WTC11 (cell line): Measurements from ENCODE around the gene BMP8A. TPM values are rescaled to one million over a fixed set of nuclear protein-coding genes. Genes with fewer than 3 reads are reported as not detected.

Experiments
- ATAC-seq: fragments of 200-7000 bp; cut with Tn5 transposase; 2 replicates; pipeline ENCODE4 v1.10.0; 2021; ENCODE audit warnings: mild to moderate bottlenecking, moderate library complexity
- CTCF ChIA-PET: fragments of 300-600 bp; sonication (Branson Sonifier 250); formaldehyde crosslinking; loops from one replicate; lab custom pipeline; 2021; ENCODE audit warnings: antibody characterized with exemption; lab: Charles Lee
- POLR2A ChIA-PET: fragments of 350-600 bp; sonication (Branson Sonifier 250); formaldehyde crosslinking; loops from one replicate; lab custom pipeline; 2021; ENCODE audit warnings: antibody characterized with exemption; lab: Charles Lee
- DNase-seq: peaks from one replicate; pipeline ENCODE4 v3.0.0; 2021; ENCODE audit warnings: low spot score
- H3K27ac Mint-ChIP-seq: 2 replicates; pipeline ENCODE4 v1.8.0; 2021; ENCODE audit warnings: mixed read lengths
- H3K27me3 Mint-ChIP-seq: 2 replicates; pipeline ENCODE4 v1.8.0; 2021; ENCODE audit warnings: low read depth, mild to moderate bottlenecking, moderate library complexity, mixed read lengths
- H3K36me3 Mint-ChIP-seq: 2 replicates; pipeline ENCODE4 v1.8.0; 2021; ENCODE audit warnings: mixed read lengths
- H3K4me1 Mint-ChIP-seq: 2 replicates; pipeline ENCODE4 v1.8.0; 2022; ENCODE audit warnings: mixed read lengths
- H3K4me3 Mint-ChIP-seq: 2 replicates; pipeline ENCODE4 v1.8.0; 2021; ENCODE audit warnings: mild to moderate bottlenecking, moderate library complexity, mixed read lengths
- H3K9me3 Mint-ChIP-seq: 2 replicates; pipeline ENCODE4 v1.8.0; 2021; ENCODE audit warnings: mixed read lengths
- AR ChIP-seq: fragments of 250-450 bp; sonication (Bioruptor Pico); IDR thresholded peaks from 2 replicates; pipeline ENCODE4 v1.9.0; 2021; ENCODE audit warnings: mild to moderate bottlenecking
- ATF1 ChIP-seq: sonication (generic); formaldehyde crosslinking; IDR thresholded peaks from 2 replicates; pipeline ENCODE4 v1.8.1; 2023; ENCODE audit warnings: mild to moderate bottlenecking, moderate library complexity, missing genetic modification reagents
- CREM ChIP-seq: sonication (generic); formaldehyde crosslinking; IDR thresholded peaks from 2 replicates; pipeline ENCODE4 v1.8.1; 2022; ENCODE audit warnings: mild to moderate bottlenecking, missing genetic modification reagents, moderate library complexity
- CTCF ChIP-seq: fragments of 200-600 bp; IDR thresholded peaks from 2 replicates; pipeline ENCODE4 v1.8.0; 2022; ENCODE audit warnings: antibody characterized with exemption
- EMX1 ChIP-seq: fragments of 250-450 bp; sonication (Bioruptor Pico); IDR thresholded peaks from 2 replicates; pipeline ENCODE4 v1.8.0; 2021; ENCODE audit warnings: mild to moderate bottlenecking
- FOXK1 ChIP-seq: sonication (generic); formaldehyde crosslinking; IDR thresholded peaks from 2 replicates; pipeline ENCODE4 v1.8.0; 2022; ENCODE audit warnings: mild to moderate bottlenecking, moderate library complexity, missing genetic modification reagents
- FOXP1 ChIP-seq: sonication (generic); formaldehyde crosslinking; IDR thresholded peaks from 2 replicates; pipeline ENCODE4 v1.8.0; 2022; ENCODE audit warnings: missing genetic modification reagents, mild to moderate bottlenecking, moderate library complexity, borderline replicate concordance
- HMGA2 ChIP-seq: fragments of 250-450 bp; sonication (Bioruptor Pico); IDR thresholded peaks from 2 replicates; pipeline ENCODE4 v1.4.0; 2021; ENCODE audit warnings: mild to moderate bottlenecking, moderate library complexity
- IRF1 ChIP-seq: sonication (generic); formaldehyde crosslinking; IDR thresholded peaks from 2 replicates; pipeline ENCODE4 v1.8.0; 2023; ENCODE audit warnings: missing genetic modification reagents
- IRF2 ChIP-seq: sonication (generic); formaldehyde crosslinking; IDR thresholded peaks from 2 replicates; pipeline ENCODE4 v1.8.0; 2022; ENCODE audit warnings: low read depth, missing genetic modification reagents, borderline replicate concordance
- JAZF1 ChIP-seq: fragments of 250-450 bp; sonication (Bioruptor Pico); IDR thresholded peaks from 2 replicates; pipeline ENCODE4 v1.9.0; 2021; ENCODE audit warnings: moderate library complexity, mild to moderate bottlenecking, inconsistent platforms
- KAT7 ChIP-seq: sonication (generic); formaldehyde crosslinking; IDR thresholded peaks from 2 replicates; pipeline ENCODE4 v1.8.1; 2023; ENCODE audit warnings: missing genetic modification reagents, mild to moderate bottlenecking, borderline replicate concordance
- PREB ChIP-seq: sonication (generic); formaldehyde crosslinking; IDR thresholded peaks from 2 replicates; pipeline ENCODE4 v1.8.1; 2022; ENCODE audit warnings: mild to moderate bottlenecking, missing genetic modification reagents, moderate library complexity, borderline replicate concordance
- RELA ChIP-seq: sonication (generic); formaldehyde crosslinking; IDR thresholded peaks from 2 replicates; pipeline ENCODE4 v1.8.1; 2022; ENCODE audit warnings: missing genetic modification reagents, mild to moderate bottlenecking, borderline replicate concordance
- TEAD4 ChIP-seq: sonication (generic); formaldehyde crosslinking; IDR thresholded peaks from 2 replicates; pipeline ENCODE4 v1.8.0; 2022; ENCODE audit warnings: mild to moderate bottlenecking, missing genetic modification reagents
- USF1 ChIP-seq: sonication (generic); formaldehyde crosslinking; IDR thresholded peaks from 2 replicates; pipeline ENCODE4 v1.8.0; 2022; ENCODE audit warnings: mild to moderate bottlenecking, missing genetic modification reagents
- ZNF138 ChIP-seq: sonication (generic); formaldehyde crosslinking; conservative IDR thresholded peaks from 2 replicates; pipeline ENCODE4 v1.8.1; 2022; ENCODE audit warnings: mild to moderate bottlenecking, moderate library complexity, missing genetic modification reagents
- ZNF396 ChIP-seq: fragments of 250-450 bp; sonication (Bioruptor Pico); IDR thresholded peaks from 2 replicates; pipeline ENCODE4 v1.8.0; 2021; ENCODE audit warnings: mild to moderate bottlenecking, moderate library complexity, borderline replicate concordance
- ZNF532 ChIP-seq: fragments of 250-450 bp; sonication (Bioruptor Pico); IDR thresholded peaks from 2 replicates; pipeline ENCODE4 v1.9.0; 2021; ENCODE audit warnings: mild to moderate bottlenecking, borderline replicate concordance
- total RNA-seq: library from RNA; stranded (reverse); gene quantifications from 3 replicates; pipeline ENCODE4 v1.2.3, GENCODE V29; 2021

BMP8A gene
- total RNA-seq, 1 experiment from 2014 or later: 0.94 TPM

- TF ChIP-seq JAZF1 (CRISPR knock-in tag): no peak
- no peak for TF ChIP-seq USF1 (CRISPR knock-in tag)
- TF ChIP-seq FOXK1: no peak
- TF ChIP-seq CREM: no peak
- TF ChIP-seq FOXP1 (CRISPR knock-in tag): no peak
Measured at GRCh38 chr1:39564340-39564739, 72.9 kb downstream of the BMP8A start (continued).

- Mint-ChIP-seq H3K4me3 (no peak overlapping the region), H3K36me3 (peaks cover 96% of the 10 kb centered on the region), H3K27ac (no peak overlapping the region), H3K9me3 (no peaks in the 10 kb centered on the region), H3K27me3 (no peaks in the 10 kb centered on the region), H3K4me1 (no peaks in the 10 kb centered on the region)
- no peak for ATAC-seq
- TF ChIP-seq PREB (CRISPR knock-in tag) (no peak), AR (CRISPR knock-in tag) (no peak), ZNF532 (CRISPR knock-in tag) (no peak), EMX1 (CRISPR knock-in tag) (no peak), IRF1 (CRISPR knock-in tag) (no peak), ATF1 (CRISPR knock-in tag) (no peak), CTCF (no peak), ZNF138 (CRISPR knock-in tag) (no peak), HMGA2 (CRISPR knock-in tag) (no peak), ZNF396 (CRISPR knock-in tag) (no peak), RELA (CRISPR knock-in tag) (no peak), KAT7 (no peak), JAZF1 (CRISPR knock-in tag) (no peak), TEAD4 (CRISPR knock-in tag) (no peak), IRF2 (no peak)
- POLR2A ChIA-PET: no interaction called here
- CTCF ChIA-PET: no interaction called here
- no peak for DNase-seq
Measured at GRCh38 chr1:39564941-39565340, 73.5 kb downstream of the BMP8A start.
